Fibroblast of skin of left biceps (primary cell): Measurements from ENCODE around the gene ADPRHL1.
"Not testable (repeated sequence)": the region's sequence is repeated elsewhere in the genome, so short reads cannot be mapped to it uniquely, and the experiment has no call there.

Experiments used
- DNase-seq, 2 experiments: peaks; one replicate each; pipeline ENCODE4 v3.0.0-alpha.2; 2013; ENCODE audit warnings: low read depth in 2 of 2

Gene ADPRHL1

DNA sequence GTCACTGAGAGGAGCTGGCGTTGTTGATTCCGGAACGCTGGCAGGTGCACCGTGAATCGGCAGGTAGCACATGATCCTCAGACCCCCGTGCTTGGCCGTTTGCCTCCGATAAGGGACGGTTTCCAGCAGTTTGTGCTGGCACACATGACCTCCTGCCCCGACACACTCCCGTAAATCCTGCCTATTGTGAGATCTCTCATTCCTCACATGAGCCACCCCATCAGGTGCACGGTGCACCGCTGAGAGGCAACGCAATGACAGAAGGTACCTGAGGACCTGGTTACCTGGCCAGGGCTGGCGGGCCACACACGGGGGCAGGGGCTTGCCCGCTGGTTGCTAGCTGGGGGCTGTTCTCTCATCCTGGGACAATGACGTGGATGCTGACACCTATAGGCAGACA lies 2.1 kb upstream of the ADPRHL1 start:
- DNase-seq, result no peak

- DNase-seq, result no peak
Observed at GRCh38 chr13:113454936-113455335, 1.6 kb upstream of the ADPRHL1 start.

DNA sequence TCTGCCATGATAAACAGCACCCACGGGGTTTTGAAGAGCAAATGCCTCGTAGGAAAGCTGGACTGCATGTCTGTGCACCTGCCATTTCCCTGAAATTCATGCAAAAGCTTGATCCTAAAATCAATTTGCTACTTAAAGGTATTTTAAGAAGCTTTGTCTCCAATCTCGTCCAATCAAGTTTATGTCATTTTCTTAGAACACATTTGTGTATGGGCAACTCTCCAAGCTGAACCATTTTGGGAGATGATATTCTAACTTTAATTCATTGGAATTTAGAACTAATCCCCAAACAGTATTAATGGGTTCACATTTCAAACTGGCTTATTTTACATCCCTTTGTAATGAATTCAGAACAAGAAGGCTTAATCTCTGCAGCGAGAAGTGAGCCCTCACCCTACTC lies 822 bp downstream of the ADPRHL1 start:
- no peak for DNase-seq

DNA sequence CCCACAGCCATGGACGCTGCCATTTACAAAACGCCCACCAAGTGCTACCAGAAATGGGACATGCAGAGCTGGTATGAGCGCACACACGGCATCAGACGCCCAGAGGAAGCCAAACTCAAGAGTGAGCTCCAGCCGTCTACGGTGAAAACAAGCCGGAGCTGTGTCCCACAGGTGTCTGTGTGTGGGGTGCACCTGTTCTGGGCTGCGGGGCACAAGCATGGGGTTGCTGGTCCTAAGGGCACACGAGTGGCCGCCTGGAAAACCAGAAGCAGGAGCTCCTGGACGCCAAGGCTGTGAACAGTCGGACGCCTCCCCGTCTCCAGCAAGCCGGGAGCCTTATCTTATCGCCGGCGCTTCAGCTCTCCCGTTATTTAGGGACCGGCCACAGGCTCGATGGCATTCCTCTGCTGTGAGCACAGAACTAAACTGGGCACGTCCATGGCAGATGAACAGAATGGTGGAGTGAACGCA lies 1.3 kb downstream of the ADPRHL1 start:
- DNase-seq, result no peak

- not testable (repeated sequence) for DNase-seq
Observed at GRCh38 chr13:113450861-113451620, 2.2 kb downstream of the ADPRHL1 start.

GRCh38 chr13:113450348-113450744 lies 2.9 kb downstream of the ADPRHL1 start:
- DNase-seq, result not testable (repeated sequence)

- no peak for DNase-seq
Observed at GRCh38 chr13:113449693-113450347, 3.5 kb downstream of the ADPRHL1 start.

GRCh38 chr13:113448885-113449692 lies 4.2 kb downstream of the ADPRHL1 start:
- DNase-seq, result no peak

GRCh38 chr13:113448545-113448884 lies 4.8 kb downstream of the ADPRHL1 start:
- DNase-seq, result no peak

- no peak for DNase-seq
Observed at GRCh38 chr13:113447596-113447995, 5.7 kb downstream of the ADPRHL1 start.

DNA sequence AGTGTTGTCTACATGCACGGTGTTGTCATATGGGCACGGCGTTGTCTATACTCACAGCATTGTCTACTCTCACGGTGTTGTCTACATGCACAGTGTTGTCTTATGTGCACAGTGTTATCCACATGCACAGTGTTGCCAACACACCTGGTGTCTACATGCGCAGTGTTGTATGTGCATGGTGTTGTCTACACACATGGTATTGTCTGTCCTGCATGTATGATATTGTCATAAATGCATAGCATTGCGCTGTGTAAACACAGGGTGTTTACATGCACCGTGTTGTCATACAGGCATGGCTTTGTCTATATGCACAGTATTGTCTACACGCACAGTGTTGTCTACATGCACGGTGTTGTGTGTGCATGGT lies 6.8 kb downstream of the ADPRHL1 start:
- no peak for DNase-seq

DNA sequence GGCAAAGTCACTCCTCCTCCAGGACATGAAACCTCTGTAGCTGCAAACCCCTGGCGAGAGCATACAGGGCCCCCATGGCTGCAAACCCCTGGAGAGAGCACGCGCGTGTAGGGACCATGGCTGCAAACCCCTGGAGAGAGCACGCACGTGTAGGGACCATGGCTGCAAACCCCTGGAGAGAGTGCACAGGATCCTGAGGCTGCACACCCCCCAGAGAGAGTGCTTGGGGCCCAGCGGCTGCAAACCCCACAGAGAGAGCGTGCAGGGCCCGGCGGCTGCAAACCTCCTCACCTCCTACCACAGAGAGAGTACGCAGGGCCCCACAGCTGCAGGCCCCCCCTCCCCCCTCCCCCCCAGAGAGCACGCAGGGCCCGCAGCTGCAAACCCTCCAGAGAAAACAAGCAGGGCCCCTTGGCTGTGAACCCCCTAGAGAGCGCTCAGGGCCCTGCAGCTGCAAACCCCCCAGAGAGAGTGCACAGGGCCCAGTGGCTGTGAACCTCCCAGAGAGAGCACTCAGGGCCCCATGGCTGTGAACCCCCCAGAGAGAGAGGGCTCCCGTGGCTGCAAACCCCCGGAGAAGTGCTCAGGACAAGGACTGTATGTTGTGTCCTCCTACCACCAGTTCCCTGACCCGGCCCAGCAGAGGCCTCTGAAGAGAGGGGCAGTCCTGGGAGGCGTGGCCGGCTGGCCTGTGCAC lies 7.3 kb downstream of the ADPRHL1 start:
- no peak for DNase-seq

DNA sequence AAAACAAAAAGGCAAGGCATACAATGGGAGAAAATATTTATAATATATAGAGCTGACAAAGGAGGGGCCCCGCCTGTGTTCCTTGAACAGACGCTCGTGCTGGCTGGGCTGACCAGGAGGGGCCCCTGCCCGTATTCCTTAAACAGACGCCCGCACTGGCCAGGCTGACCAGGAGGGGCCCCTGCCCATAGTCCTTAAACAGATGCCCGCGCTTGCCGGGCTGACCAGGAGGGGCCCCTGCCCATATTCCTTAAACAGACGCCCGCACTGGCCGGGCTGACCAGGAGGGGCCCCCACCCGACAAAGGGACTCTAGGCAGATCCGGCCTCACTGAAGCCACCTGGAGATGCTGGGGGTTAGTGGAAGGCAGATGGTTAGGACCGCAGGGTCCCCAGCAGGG lies 9.3 kb downstream of the ADPRHL1 start:
- no peak for DNase-seq

GRCh38 chr13:113442985-113443362 lies 10.3 kb downstream of the ADPRHL1 start:
- no peak for DNase-seq

DNA sequence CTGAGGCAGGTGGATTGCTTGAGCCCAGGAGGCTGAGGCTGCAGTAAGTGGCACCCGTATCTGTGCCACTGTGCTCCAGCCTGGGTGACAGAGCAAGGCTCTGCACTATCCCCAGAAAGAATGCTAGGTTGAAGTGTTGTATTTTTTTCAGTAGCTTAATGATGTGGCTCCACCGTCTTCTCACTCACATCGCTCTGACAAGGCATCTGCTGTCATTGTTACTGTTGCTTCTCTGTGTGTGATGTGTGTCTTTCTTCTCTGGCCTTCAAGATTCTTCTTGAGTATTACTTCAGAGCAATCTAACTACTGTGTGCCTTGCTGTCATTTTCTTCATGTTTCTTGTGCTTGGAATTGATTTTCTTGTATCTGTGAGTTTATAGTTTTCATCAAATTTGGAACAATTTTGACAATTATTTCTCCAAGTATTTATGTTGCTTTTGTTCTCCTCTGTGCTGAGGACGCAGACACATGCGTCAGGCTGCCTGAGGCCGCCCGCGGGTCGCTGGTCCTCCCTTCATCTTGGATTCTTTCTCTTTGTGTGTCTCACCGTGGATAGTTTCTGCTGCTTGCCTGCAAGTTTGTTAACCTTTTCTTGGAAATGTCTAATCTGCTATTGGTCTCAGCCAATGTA lies 10.8 kb downstream of the ADPRHL1 start:
- no peak for DNase-seq

- DNase-seq, result no peak
Observed at GRCh38 chr13:113441661-113442060, 11.6 kb downstream of the ADPRHL1 start.

GRCh38 chr13:113437408-113438010 lies 15.8 kb downstream of the ADPRHL1 start:
- no peak for DNase-seq

DNA sequence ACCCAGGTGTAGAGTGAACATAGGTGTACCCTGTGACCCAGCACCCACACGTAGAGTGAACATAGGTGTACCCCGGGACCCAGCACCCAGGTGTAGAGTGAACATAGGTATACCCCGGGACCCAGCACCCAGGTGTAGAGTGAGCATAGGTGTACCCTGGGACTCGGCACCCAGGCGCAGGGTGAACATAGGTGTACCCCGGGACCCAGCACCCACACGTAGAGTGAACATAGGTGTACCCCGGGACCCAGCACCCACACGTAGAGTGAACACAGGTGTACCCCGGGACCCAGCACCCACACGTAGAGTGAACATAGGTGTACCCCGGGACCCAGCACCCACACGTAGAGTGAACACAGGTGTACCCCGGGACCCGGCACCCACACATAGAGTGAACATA lies 16.4 kb downstream of the ADPRHL1 start:
- DNase-seq, result not testable (repeated sequence)

DNA sequence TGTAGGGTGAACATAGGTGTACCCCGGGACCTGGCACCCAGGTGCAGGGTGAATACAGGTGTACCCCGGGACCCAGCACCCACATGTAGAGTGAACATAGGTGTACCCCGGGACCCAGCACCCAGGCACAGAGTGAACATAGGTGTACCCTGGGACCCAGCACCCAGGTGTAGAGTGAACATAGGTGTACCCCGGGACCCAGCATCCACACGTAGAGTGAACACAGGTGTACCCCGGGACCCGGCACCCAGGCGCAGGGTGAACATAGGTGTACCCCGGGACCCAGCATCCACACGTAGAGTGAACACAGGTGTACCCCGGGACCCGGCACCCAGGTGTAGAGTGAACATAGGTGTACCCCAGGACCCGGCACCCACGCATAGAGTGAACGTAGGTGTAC lies 17.4 kb downstream of the ADPRHL1 start:
- not testable (repeated sequence) for DNase-seq

- DNase-seq, result no peak
Observed at GRCh38 chr13:113433391-113433916, 19.8 kb downstream of the ADPRHL1 start.
